H1 (cell line): ENCODE results near the gene ARHGAP4. TPM values are rescaled to one million over a fixed set of nuclear protein-coding genes. Genes with fewer than 3 reads are reported as not detected.

Experiments used
- POLR2AphosphoS5 ChIP-seq: IDR thresholded peaks from 2 replicates; pipeline ENCODE4 v1.6.1; 2011; ENCODE audit warnings: low read depth, low read length
- POU5F1 ChIP-seq: IDR thresholded peaks from 2 replicates; pipeline ENCODE4 v1.6.1; 2011; ENCODE audit warnings: low read depth, mild to moderate bottlenecking, low read length, moderate library complexity
- polyA plus RNA-seq, 7 experiments: library from polyadenylated mRNA; depleted of rRNA in 3 of 7; stranded (reverse) in 5 of 7; unstranded in 2 of 7; fragments of >200 nt in 5 of 7; fragments of 200-250 nt in 2 of 7; gene quantifications; 1 replicate in 5 of 7; 2 replicates in 1 of 7; 4 replicates in 1 of 7; pipeline versions ENCODE4 v1.2.1 to v1.2.3, GENCODE V29; 2011 to 2013; ENCODE audit warnings: missing spikeins in 2 of 7, mixed read lengths in 2 of 7
- total RNA-seq: library from RNA; stranded (reverse); fragmentation: NEBNext Ultra II Directional; extraction: Animal tissue kit (Norgen Biotek cat#: 25700); gene quantifications from 2 replicates; pipeline ENCODE4 v1.2.1, GENCODE V29; 2021
- TF ChIP-seq, protein P1 (sequence below): fragments of 300-600 bp; sonication (generic); IDR thresholded peaks from 2 replicates; pipeline ENCODE4 v1.7.1; 2012; ENCODE audit warnings: low read length, moderate library complexity, mild to moderate bottlenecking, inconsistent platforms; ENCODE audit not compliant: insufficient replicate concordance
- TF ChIP-seq, protein P2 (sequence below), 3 experiments: IDR thresholded peaks; 1 replicate in 2 of 3; 2 replicates in 1 of 3; pipeline versions ENCODE4 v1.5.1 to v1.6.1; 2011; ENCODE audit warnings: low read length in 3 of 3, mild to moderate bottlenecking in 3 of 3, inconsistent platforms in 2 of 3, low read depth in 1 of 3, moderate library complexity in 1 of 3; ENCODE audit not compliant: insufficient read depth in 1 of 3; ENCODE audit errors: control extremely low read depth in 1 of 3

ARHGAP4 gene
- total and polyA plus RNA-seq, 2 of the 8 experiments (the other 6 are each of a cell fraction or from before 2014, with no cell fraction given): 23.9 to 26.0 TPM

DNA sequence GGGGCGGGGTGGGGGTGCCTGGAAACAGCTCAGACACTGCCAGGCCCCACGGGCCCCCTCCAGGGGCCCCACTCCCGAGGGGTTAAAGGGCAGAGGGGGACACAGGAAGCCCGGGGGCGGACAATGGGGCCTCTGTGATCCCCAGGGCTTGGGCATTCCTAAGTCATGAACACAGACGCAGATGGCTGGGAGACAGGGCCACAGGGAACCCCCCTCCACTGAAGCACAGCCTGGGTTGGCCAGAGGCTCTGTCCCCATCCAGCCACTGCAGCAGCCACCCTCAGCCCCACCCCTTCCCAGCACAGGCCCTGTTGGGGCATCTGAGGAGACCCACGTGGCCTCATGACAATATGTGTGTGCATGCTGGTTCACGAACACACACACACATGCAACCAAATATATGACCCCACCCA, 44.0 kb downstream of the ARHGAP4 start (continued):
- TF ChIP-seq, protein P1, sequence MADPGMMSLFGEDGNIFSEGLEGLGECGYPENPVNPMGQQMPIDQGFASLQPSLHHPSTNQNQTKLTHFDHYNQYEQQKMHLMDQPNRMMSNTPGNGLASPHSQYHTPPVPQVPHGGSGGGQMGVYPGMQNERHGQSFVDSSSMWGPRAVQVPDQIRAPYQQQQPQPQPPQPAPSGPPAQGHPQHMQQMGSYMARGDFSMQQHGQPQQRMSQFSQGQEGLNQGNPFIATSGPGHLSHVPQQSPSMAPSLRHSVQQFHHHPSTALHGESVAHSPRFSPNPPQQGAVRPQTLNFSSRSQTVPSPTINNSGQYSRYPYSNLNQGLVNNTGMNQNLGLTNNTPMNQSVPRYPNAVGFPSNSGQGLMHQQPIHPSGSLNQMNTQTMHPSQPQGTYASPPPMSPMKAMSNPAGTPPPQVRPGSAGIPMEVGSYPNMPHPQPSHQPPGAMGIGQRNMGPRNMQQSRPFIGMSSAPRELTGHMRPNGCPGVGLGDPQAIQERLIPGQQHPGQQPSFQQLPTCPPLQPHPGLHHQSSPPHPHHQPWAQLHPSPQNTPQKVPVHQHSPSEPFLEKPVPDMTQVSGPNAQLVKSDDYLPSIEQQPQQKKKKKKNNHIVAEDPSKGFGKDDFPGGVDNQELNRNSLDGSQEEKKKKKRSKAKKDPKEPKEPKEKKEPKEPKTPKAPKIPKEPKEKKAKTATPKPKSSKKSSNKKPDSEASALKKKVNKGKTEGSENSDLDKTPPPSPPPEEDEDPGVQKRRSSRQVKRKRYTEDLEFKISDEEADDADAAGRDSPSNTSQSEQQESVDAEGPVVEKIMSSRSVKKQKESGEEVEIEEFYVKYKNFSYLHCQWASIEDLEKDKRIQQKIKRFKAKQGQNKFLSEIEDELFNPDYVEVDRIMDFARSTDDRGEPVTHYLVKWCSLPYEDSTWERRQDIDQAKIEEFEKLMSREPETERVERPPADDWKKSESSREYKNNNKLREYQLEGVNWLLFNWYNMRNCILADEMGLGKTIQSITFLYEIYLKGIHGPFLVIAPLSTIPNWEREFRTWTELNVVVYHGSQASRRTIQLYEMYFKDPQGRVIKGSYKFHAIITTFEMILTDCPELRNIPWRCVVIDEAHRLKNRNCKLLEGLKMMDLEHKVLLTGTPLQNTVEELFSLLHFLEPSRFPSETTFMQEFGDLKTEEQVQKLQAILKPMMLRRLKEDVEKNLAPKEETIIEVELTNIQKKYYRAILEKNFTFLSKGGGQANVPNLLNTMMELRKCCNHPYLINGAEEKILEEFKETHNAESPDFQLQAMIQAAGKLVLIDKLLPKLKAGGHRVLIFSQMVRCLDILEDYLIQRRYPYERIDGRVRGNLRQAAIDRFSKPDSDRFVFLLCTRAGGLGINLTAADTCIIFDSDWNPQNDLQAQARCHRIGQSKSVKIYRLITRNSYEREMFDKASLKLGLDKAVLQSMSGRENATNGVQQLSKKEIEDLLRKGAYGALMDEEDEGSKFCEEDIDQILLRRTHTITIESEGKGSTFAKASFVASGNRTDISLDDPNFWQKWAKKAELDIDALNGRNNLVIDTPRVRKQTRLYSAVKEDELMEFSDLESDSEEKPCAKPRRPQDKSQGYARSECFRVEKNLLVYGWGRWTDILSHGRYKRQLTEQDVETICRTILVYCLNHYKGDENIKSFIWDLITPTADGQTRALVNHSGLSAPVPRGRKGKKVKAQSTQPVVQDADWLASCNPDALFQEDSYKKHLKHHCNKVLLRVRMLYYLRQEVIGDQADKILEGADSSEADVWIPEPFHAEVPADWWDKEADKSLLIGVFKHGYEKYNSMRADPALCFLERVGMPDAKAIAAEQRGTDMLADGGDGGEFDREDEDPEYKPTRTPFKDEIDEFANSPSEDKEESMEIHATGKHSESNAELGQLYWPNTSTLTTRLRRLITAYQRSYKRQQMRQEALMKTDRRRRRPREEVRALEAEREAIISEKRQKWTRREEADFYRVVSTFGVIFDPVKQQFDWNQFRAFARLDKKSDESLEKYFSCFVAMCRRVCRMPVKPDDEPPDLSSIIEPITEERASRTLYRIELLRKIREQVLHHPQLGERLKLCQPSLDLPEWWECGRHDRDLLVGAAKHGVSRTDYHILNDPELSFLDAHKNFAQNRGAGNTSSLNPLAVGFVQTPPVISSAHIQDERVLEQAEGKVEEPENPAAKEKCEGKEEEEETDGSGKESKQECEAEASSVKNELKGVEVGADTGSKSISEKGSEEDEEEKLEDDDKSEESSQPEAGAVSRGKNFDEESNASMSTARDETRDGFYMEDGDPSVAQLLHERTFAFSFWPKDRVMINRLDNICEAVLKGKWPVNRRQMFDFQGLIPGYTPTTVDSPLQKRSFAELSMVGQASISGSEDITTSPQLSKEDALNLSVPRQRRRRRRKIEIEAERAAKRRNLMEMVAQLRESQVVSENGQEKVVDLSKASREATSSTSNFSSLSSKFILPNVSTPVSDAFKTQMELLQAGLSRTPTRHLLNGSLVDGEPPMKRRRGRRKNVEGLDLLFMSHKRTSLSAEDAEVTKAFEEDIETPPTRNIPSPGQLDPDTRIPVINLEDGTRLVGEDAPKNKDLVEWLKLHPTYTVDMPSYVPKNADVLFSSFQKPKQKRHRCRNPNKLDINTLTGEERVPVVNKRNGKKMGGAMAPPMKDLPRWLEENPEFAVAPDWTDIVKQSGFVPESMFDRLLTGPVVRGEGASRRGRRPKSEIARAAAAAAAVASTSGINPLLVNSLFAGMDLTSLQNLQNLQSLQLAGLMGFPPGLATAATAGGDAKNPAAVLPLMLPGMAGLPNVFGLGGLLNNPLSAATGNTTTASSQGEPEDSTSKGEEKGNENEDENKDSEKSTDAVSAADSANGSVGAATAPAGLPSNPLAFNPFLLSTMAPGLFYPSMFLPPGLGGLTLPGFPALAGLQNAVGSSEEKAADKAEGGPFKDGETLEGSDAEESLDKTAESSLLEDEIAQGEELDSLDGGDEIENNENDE: no peak
- TF ChIP-seq, protein P2, sequence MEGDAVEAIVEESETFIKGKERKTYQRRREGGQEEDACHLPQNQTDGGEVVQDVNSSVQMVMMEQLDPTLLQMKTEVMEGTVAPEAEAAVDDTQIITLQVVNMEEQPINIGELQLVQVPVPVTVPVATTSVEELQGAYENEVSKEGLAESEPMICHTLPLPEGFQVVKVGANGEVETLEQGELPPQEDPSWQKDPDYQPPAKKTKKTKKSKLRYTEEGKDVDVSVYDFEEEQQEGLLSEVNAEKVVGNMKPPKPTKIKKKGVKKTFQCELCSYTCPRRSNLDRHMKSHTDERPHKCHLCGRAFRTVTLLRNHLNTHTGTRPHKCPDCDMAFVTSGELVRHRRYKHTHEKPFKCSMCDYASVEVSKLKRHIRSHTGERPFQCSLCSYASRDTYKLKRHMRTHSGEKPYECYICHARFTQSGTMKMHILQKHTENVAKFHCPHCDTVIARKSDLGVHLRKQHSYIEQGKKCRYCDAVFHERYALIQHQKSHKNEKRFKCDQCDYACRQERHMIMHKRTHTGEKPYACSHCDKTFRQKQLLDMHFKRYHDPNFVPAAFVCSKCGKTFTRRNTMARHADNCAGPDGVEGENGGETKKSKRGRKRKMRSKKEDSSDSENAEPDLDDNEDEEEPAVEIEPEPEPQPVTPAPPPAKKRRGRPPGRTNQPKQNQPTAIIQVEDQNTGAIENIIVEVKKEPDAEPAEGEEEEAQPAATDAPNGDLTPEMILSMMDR (IDR thresholded peaks at IDR 0.05; ENCODE audit: control extremely low read depth in 1 of 3, insufficient read depth in 1 of 3, low read depth in 1 of 3, low read length in 3 of 3): no peak
- TF ChIP-seq POLR2AphosphoS5 (no peak), POU5F1 (no peak)
- TF ChIP-seq, all 59 proteins: peak for 0
